Measurements from ENCODE around the gene AOPEP. TPM values are rescaled to one million over a fixed set of nuclear protein-coding genes. Genes with fewer than 3 reads are reported as not detected.

Gene AOPEP
- total RNA-seq, 1 donor from 2014 or later: 22.1 TPM

- Mint-ChIP-seq H3K36me3 (ENCODE audit: low read depth, unreplicated experiment) (peaks cover 9% of the 10 kb centered on the region), H3K4me1 (ENCODE audit: unreplicated experiment) (peaks cover 40% of the 10 kb centered on the region), H3K9me3 (ENCODE audit: unreplicated experiment) (no peaks in the 10 kb centered on the region), H3K4me3 (ENCODE audit: unreplicated experiment) (no peak overlapping the region), H3K27me3 (ENCODE audit: unreplicated experiment) (peaks cover 3% of the 10 kb centered on the region), H3K27ac (ENCODE audit: unreplicated experiment) (no peak overlapping the region)
- TF ChIP-seq, protein P1, sequence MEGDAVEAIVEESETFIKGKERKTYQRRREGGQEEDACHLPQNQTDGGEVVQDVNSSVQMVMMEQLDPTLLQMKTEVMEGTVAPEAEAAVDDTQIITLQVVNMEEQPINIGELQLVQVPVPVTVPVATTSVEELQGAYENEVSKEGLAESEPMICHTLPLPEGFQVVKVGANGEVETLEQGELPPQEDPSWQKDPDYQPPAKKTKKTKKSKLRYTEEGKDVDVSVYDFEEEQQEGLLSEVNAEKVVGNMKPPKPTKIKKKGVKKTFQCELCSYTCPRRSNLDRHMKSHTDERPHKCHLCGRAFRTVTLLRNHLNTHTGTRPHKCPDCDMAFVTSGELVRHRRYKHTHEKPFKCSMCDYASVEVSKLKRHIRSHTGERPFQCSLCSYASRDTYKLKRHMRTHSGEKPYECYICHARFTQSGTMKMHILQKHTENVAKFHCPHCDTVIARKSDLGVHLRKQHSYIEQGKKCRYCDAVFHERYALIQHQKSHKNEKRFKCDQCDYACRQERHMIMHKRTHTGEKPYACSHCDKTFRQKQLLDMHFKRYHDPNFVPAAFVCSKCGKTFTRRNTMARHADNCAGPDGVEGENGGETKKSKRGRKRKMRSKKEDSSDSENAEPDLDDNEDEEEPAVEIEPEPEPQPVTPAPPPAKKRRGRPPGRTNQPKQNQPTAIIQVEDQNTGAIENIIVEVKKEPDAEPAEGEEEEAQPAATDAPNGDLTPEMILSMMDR (IDR thresholded peaks at IDR 0.05; ENCODE audit: unreplicated experiment): no peak
- DNase-seq (ENCODE audit: low spot score): no peak
These were observed 199.4 kb downstream of the AOPEP start for GRCh38 chr9:94925751-94926430.

DNA sequence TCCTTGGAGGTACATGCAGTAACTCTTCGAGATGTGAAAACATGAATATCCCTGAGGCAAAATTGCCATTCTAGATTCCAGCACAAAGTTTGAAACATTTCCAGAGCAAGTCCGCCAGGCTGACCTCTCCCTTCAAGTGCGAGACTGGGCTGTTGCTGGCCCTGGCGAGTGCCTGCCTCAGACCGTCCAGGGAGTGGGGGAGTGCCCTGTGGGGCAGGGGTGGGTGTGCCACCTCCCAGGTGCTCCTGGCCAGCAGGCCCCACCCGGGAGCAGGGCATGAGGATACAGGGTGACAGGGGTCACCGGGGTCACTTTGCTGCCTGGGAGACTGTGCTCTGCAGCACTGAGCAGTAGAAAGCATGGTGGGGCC is 199.9 kb downstream of the AOPEP start:
- Mint-ChIP-seq H3K4me1 (ENCODE audit: unreplicated experiment) (peaks cover 35% of the 10 kb centered on the region), H3K36me3 (ENCODE audit: low read depth, unreplicated experiment) (peaks cover 9% of the 10 kb centered on the region), H3K4me3 (ENCODE audit: unreplicated experiment) (no peak overlapping the region), H3K9me3 (ENCODE audit: unreplicated experiment) (no peaks in the 10 kb centered on the region), H3K27ac (ENCODE audit: unreplicated experiment) (no peak overlapping the region), H3K27me3 (ENCODE audit: unreplicated experiment) (peaks cover 3% of the 10 kb centered on the region)
- DNase-seq (ENCODE audit: low spot score): no peak
- TF ChIP-seq, protein P1 (IDR thresholded peaks at IDR 0.05; ENCODE audit: unreplicated experiment): no peak

DNA sequence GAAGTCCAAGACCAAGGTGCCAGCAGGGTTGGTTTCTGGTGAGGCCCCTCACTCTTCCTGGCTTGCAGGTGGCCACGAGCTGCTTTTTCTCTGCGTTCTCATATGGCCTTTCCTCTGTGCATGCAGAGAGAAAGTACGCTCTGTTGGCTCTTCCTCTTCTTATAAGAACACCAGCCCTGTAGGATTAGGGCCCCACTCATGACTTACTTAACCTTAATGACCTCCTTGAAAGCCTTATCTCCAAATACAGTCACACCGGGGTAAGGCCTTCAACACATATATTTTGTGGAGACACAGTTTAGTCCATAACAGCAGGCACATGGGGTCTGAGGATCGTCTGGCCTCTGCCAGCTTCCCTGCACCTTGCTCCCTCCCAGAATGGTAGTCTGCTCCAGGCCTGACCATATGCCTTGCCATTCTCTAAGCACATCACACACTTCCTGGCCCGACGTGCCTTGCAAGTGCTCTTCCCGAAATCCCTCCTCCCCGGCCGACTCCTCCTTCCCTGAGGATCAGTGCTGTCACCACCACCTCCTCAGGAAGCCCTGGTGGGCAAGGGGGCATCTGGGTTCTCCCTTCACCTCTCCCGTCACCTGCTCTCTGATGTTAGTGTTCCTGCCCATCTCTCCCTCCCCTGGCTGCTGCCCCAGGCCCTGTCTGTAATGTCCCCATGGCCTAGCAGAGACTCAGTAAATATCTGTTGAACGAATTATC is 200.7 kb downstream of the AOPEP start:
- H3K27ac Mint-ChIP-seq (ENCODE audit: unreplicated experiment): no peak overlapping the region
- peak overlapping the region; percentile 77 for H3K4me3 Mint-ChIP-seq (ENCODE audit: unreplicated experiment)
- DNase-seq (ENCODE audit: low spot score): no peak
- peaks cover 5% of the 10 kb centered on the region for H3K27me3 Mint-ChIP-seq (ENCODE audit: unreplicated experiment)
- peaks cover 27% of the 10 kb centered on the region for H3K4me1 Mint-ChIP-seq (ENCODE audit: unreplicated experiment)
- H3K9me3 Mint-ChIP-seq (ENCODE audit: unreplicated experiment): no peaks in the 10 kb centered on the region
- peaks cover 9% of the 10 kb centered on the region for H3K36me3 Mint-ChIP-seq (ENCODE audit: low read depth, unreplicated experiment)
- TF ChIP-seq, protein P1 (IDR thresholded peaks at IDR 0.05; ENCODE audit: unreplicated experiment): no peak

GRCh38 chr9:94927762-94928670 is 201.5 kb downstream of the AOPEP start:
- peaks cover 5% of the 10 kb centered on the region for H3K27me3 Mint-ChIP-seq (ENCODE audit: unreplicated experiment)
- peak overlapping the region; percentile 77 for H3K4me3 Mint-ChIP-seq (ENCODE audit: unreplicated experiment)
- H3K4me1 Mint-ChIP-seq (ENCODE audit: unreplicated experiment): peaks cover 24% of the 10 kb centered on the region
- no peak for DNase-seq (ENCODE audit: low spot score)
- H3K36me3 Mint-ChIP-seq (ENCODE audit: low read depth, unreplicated experiment): peaks cover 9% of the 10 kb centered on the region
- no peaks in the 10 kb centered on the region for H3K9me3 Mint-ChIP-seq (ENCODE audit: unreplicated experiment)
- TF ChIP-seq, protein P1 (IDR thresholded peaks at IDR 0.05; ENCODE audit: unreplicated experiment): no peak
- H3K27ac Mint-ChIP-seq (ENCODE audit: unreplicated experiment): peak overlapping the region; percentile 54
